Measurements from ENCODE around the gene TXLNB.
"Not testable (repeated sequence)": the region's sequence is repeated elsewhere in the genome, so short reads cannot be mapped to it uniquely, and the experiment has no call there.

Gene TXLNB

GRCh38 chr6:139289233-139289632 is 2.6 kb downstream of the TXLNB start:
- no peak overlapping the region for H3K4me2 ChIP-seq (ENCODE audit: low read length)

GRCh38 chr6:139288496-139289040 is 3.2 kb downstream of the TXLNB start:
- Histone ChIP-seq H3K4me3 (ENCODE audit: low read depth, low read length, poor library complexity, severe bottlenecking) (no peak overlapping the region), H3K27me3 (ENCODE audit: insufficient read depth, low read length) (no peaks in the 10 kb centered on the region), H3K9me3 (ENCODE audit: low read length) (no peaks in the 10 kb centered on the region), H3F3A (ENCODE audit: insufficient read depth, low read length) (0 out of 2 replicates have a peak, but pooled peaks cover 5% of the 10 kb centered on the region), H3K27ac (ENCODE audit: low read depth, low read length, poor library complexity, severe bottlenecking) (no peak overlapping the region), H4K20me1 (ENCODE audit: insufficient read depth, low read length) (no peaks in the 10 kb centered on the region), H3K79me2 (ENCODE audit: insufficient read depth, low read length) (no peaks in the 10 kb centered on the region), H2AFZ (ENCODE audit: low read length) (no peak overlapping the region), H3K4me1 (ENCODE audit: insufficient read depth, low read length, severe bottlenecking) (peaks cover 56% of the 10 kb centered on the region), H3K9ac (ENCODE audit: low read length) (no peak overlapping the region), H3K9me2 (ENCODE audit: low read depth, low read length) (no peaks in the 10 kb centered on the region), H3K4me2 (ENCODE audit: low read length) (no peak overlapping the region), H3K36me3 (ENCODE audit: insufficient read depth, low read length) (peaks cover 7% of the 10 kb centered on the region; the same call in 1 of the 2 replicates)
- TF ChIP-seq CTCF (IDR thresholded peaks at IDR 0.05; ENCODE audit: low read length) (no peak), EZH2 (IDR thresholded peaks at IDR 0.05; ENCODE audit: borderline replicate concordance, low read length) (no peak)

More at GRCh38 chr6:139289233-139289632, 2.6 kb downstream of the TXLNB start:
- Histone ChIP-seq H4K20me1 (ENCODE audit: insufficient read depth, low read length) (no peaks in the 10 kb centered on the region), H3K9me3 (ENCODE audit: low read length) (no peaks in the 10 kb centered on the region), H3K4me1 (ENCODE audit: insufficient read depth, low read length, severe bottlenecking) (peaks cover 62% of the 10 kb centered on the region), H3K9me2 (ENCODE audit: low read depth, low read length) (no peaks in the 10 kb centered on the region), H2AFZ (ENCODE audit: low read length) (no peak overlapping the region), H3K36me3 (ENCODE audit: insufficient read depth, low read length) (peaks cover 7% of the 10 kb centered on the region; the same call in 1 of the 2 replicates), H3K9ac (ENCODE audit: low read length) (no peak overlapping the region), H3K79me2 (ENCODE audit: insufficient read depth, low read length) (no peaks in the 10 kb centered on the region), H3K4me3 (ENCODE audit: low read depth, low read length, poor library complexity, severe bottlenecking) (no peak overlapping the region), H3K27ac (ENCODE audit: low read depth, low read length, poor library complexity, severe bottlenecking) (peak overlapping the region; percentile 95), H3K27me3 (ENCODE audit: insufficient read depth, low read length) (no peaks in the 10 kb centered on the region), H3F3A (ENCODE audit: insufficient read depth, low read length) (0 out of 2 replicates have a peak, but pooled peaks cover 5% of the 10 kb centered on the region)
- no peak for TF ChIP-seq EZH2 (IDR thresholded peaks at IDR 0.05; ENCODE audit: borderline replicate concordance, low read length)
- TF ChIP-seq CTCF (IDR thresholded peaks at IDR 0.05; ENCODE audit: low read length): no peak

DNA sequence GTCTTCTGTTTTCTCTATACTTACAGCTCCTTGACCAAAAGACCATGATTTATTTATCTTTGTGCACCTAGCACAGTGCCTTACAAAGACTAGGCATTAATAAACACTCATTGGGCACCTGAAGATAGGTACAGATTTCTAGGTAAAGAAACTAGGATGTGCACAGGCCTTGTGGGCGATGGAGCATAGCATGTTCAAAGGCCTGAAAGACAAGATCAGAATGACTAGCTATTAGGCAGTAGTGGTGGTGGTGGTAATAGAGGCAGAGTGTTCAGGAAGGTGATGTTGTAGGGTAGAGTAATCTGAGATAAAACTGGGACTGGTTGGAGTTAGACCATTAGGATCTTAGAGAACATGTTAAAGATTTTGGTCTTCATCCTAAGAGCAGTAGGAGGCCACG is 3.9 kb downstream of the TXLNB start:
- TF ChIP-seq EZH2 (IDR thresholded peaks at IDR 0.05; ENCODE audit: borderline replicate concordance, low read length): no peak
- no peak for TF ChIP-seq CTCF (IDR thresholded peaks at IDR 0.05; ENCODE audit: low read length)
- H3K27me3 ChIP-seq (ENCODE audit: insufficient read depth, low read length): no peaks in the 10 kb centered on the region
- H4K20me1 ChIP-seq (ENCODE audit: insufficient read depth, low read length): no peaks in the 10 kb centered on the region
- H3K9me3 ChIP-seq (ENCODE audit: low read length): no peaks in the 10 kb centered on the region
- 0 out of 2 replicates have a peak, but pooled peaks cover 5% of the 10 kb centered on the region for H3F3A ChIP-seq (ENCODE audit: insufficient read depth, low read length)
- no peak overlapping the region for H3K27ac ChIP-seq (ENCODE audit: low read depth, low read length, poor library complexity, severe bottlenecking)
- H3K9me2 ChIP-seq (ENCODE audit: low read depth, low read length): no peaks in the 10 kb centered on the region
- H3K4me1 ChIP-seq (ENCODE audit: insufficient read depth, low read length, severe bottlenecking): peaks cover 49% of the 10 kb centered on the region
- no peak overlapping the region for H2AFZ ChIP-seq (ENCODE audit: low read length)
- no peaks in the 10 kb centered on the region for H3K79me2 ChIP-seq (ENCODE audit: insufficient read depth, low read length)
- no peak overlapping the region for H3K9ac ChIP-seq (ENCODE audit: low read length)
- no peak overlapping the region for H3K4me2 ChIP-seq (ENCODE audit: low read length)
- H3K36me3 ChIP-seq (ENCODE audit: insufficient read depth, low read length): peaks cover 7% of the 10 kb centered on the region; the same call in 1 of the 2 replicates
- no peak overlapping the region for H3K4me3 ChIP-seq (ENCODE audit: low read depth, low read length, poor library complexity, severe bottlenecking)

DNA sequence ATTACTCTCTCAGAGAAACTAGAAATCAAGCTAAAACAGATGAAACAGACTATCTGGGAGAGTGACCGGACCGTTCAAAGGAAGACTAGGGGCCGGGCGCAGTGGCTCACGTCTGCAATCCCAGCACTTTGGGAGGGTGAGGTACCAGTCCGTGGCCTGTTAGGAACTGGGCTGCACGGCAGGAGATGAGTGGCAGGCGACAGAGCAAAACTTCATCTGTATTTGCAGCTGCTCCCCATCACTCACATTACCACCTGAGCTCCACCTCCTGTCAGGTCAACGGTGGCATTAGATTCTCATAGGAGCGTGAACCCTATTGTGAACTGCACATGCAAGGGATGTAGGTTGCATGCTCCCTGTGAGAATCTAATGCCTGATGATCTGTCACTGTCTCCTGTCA is 5.4 kb downstream of the TXLNB start:
- not testable (repeated sequence) for H3K36me3 ChIP-seq (ENCODE audit: insufficient read depth, low read length); H3K9me3 ChIP-seq (ENCODE audit: low read length); H3K27me3 ChIP-seq (ENCODE audit: insufficient read depth, low read length); H3K9me2 ChIP-seq (ENCODE audit: low read depth, low read length); H4K20me1 ChIP-seq (ENCODE audit: insufficient read depth, low read length); H2AFZ ChIP-seq (ENCODE audit: low read length); H3F3A ChIP-seq (ENCODE audit: insufficient read depth, low read length); H3K79me2 ChIP-seq (ENCODE audit: insufficient read depth, low read length); H3K4me3 ChIP-seq (ENCODE audit: low read depth, low read length, poor library complexity, severe bottlenecking); H3K9ac ChIP-seq (ENCODE audit: low read length); H3K27ac ChIP-seq (ENCODE audit: low read depth, low read length, poor library complexity, severe bottlenecking); H3K4me2 ChIP-seq (ENCODE audit: low read length)
- H3K4me1 ChIP-seq (ENCODE audit: insufficient read depth, low read length, severe bottlenecking): peaks cover 34% of the 10 kb centered on the region
